ENCODE data around the gene PBXIP1. TPM values are rescaled to one million over a fixed set of nuclear protein-coding genes. Genes with fewer than 3 reads are reported as not detected.

The PBXIP1 gene
- total and polyA plus RNA-seq, 2 of the 13 experiments (the other 11 are each of a cell fraction or from before 2014, with no cell fraction given) = 16.3 to 31.9 TPM

GRCh38 chr1:154973344-154974101, 17.6 kb upstream of the PBXIP1 start (continued):
- TF ChIP-seq ZNF646 (CRISPR knock-in tag; IDR thresholded peaks at IDR 0.05) (peak; percentile 35; the same call in 1 of the 2 replicates), GATAD2A (CRISPR knock-in tag; IDR thresholded peaks at IDR 0.05) (0 out of 2 replicates have a peak, but pooled peaks have one; percentile 11), ZFX (CRISPR knock-in tag; IDR thresholded peaks at IDR 0.05; ENCODE audit: low read depth) (peak; percentile 51), KLF9 (CRISPR knock-in tag; IDR thresholded peaks at IDR 0.05; ENCODE audit: low read depth) (peak; percentile 98), POLR2AphosphoS2 (IDR thresholded peaks at IDR 0.05; ENCODE audit: low read depth, low read length) (peak; percentile 22; the same call in 1 of the 2 replicates), THRA (CRISPR knock-in tag; IDR thresholded peaks at IDR 0.05; ENCODE audit: borderline replicate concordance) (peak; percentile 65; the same call in 1 of the 2 replicates), TAF1 (CRISPR knock-in tag; IDR thresholded peaks at IDR 0.05) (no peak), GFI1 (CRISPR knock-in tag; IDR thresholded peaks at IDR 0.05; ENCODE audit: borderline replicate concordance) (0 out of 2 replicates have a peak, but pooled peaks have one; percentile 7), ZNF816 (CRISPR knock-in tag; IDR thresholded peaks at IDR 0.05; ENCODE audit: borderline replicate concordance) (peak; percentile 78), HDAC1 (CRISPR knock-in tag; IDR thresholded peaks at IDR 0.05) (peak; percentile 39), RFX5 (IDR thresholded peaks at IDR 0.05; ENCODE audit: low read depth, low read length) (0 out of 2 replicates have a peak, but pooled peaks have one; percentile 24), SALL1 (CRISPR knock-in tag; IDR thresholded peaks at IDR 0.05) (peak; percentile 58), ZNF75D (CRISPR knock-in tag; IDR thresholded peaks at IDR 0.05; ENCODE audit: borderline replicate concordance) (no peak), BRCA1 (CRISPR knock-in tag; IDR thresholded peaks at IDR 0.05) (no peak)
- TF ChIP-seq, protein P1, sequence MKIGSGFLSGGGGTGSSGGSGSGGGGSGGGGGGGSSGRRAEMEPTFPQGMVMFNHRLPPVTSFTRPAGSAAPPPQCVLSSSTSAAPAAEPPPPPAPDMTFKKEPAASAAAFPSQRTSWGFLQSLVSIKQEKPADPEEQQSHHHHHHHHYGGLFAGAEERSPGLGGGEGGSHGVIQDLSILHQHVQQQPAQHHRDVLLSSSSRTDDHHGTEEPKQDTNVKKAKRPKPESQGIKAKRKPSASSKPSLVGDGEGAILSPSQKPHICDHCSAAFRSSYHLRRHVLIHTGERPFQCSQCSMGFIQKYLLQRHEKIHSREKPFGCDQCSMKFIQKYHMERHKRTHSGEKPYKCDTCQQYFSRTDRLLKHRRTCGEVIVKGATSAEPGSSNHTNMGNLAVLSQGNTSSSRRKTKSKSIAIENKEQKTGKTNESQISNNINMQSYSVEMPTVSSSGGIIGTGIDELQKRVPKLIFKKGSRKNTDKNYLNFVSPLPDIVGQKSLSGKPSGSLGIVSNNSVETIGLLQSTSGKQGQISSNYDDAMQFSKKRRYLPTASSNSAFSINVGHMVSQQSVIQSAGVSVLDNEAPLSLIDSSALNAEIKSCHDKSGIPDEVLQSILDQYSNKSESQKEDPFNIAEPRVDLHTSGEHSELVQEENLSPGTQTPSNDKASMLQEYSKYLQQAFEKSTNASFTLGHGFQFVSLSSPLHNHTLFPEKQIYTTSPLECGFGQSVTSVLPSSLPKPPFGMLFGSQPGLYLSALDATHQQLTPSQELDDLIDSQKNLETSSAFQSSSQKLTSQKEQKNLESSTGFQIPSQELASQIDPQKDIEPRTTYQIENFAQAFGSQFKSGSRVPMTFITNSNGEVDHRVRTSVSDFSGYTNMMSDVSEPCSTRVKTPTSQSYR (CRISPR knock-in tag; IDR thresholded peaks at IDR 0.05; ENCODE audit: borderline replicate concordance) = no peak; the same call in 1 of the 2 replicates
- TF ChIP-seq, protein P2, sequence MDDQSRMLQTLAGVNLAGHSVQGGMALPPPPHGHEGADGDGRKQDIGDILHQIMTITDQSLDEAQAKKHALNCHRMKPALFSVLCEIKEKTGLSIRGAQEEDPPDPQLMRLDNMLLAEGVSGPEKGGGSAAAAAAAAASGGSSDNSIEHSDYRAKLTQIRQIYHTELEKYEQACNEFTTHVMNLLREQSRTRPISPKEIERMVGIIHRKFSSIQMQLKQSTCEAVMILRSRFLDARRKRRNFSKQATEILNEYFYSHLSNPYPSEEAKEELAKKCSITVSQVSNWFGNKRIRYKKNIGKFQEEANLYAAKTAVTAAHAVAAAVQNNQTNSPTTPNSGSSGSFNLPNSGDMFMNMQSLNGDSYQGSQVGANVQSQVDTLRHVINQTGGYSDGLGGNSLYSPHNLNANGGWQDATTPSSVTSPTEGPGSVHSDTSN (CRISPR knock-in tag; IDR thresholded peaks at IDR 0.05; ENCODE audit: borderline replicate concordance) = no peak
